Kasumi-1 (cell line): ENCODE data around the gene MED17.

Source experiments
- DNase-seq, 2 experiments: peaks; one replicate each; lab custom pipeline; 2025; lab: John Stamatoyannopoulos, UW

The MED17 gene

GRCh38 chr11:93849751-93850593 is 65.9 kb downstream of the MED17 start:
- DNase-seq, result no peak

GRCh38 chr11:93850594-93851018 is 66.5 kb downstream of the MED17 start, which contains the start of gene VSTM5:
Gene VSTM5, minus strand, starts transcription at chr11:93850618. Its CDS starts 116 bp downstream, at chr11:93850502.
- no peak for DNase-seq

- no peak for DNase-seq
Observed at GRCh38 chr11:93852242-93852641, 68.2 kb downstream of the MED17 start.

- no peak for DNase-seq
Observed at GRCh38 chr11:93857413-93858120, 73.5 kb downstream of the MED17 start.

GRCh38 chr11:93858121-93858775 is 74.2 kb downstream of the MED17 start:
- no peak for DNase-seq

GRCh38 chr11:93861808-93862207 is 77.7 kb downstream of the MED17 start:
- no peak for DNase-seq
